IPS DF 19.7 (cell line): ENCODE results near the gene SCN2A.

ENCODE experiments used
- DNase-seq: peaks from one replicate; pipeline ENCODE4 v3.0.0-alpha.2; 2013; ENCODE audit warnings: low read depth, low spot score

The SCN2A gene

GRCh38 chr2:165239230-165239629 lies at the start of gene SCN2A:
SCN2A (plus strand) TSS chr2:165239414; CDS start chr2:165295824, 56,410 bp downstream.
- peak; percentile 5 for DNase-seq

- no peak for DNase-seq
These were observed 48.0 kb upstream of the SCN2A start for GRCh38 chr2:165191096-165191728.

- no peak for DNase-seq
These were observed 46.5 kb upstream of the SCN2A start for GRCh38 chr2:165192729-165193128.

- no peak for DNase-seq
These were observed 45.9 kb upstream of the SCN2A start for GRCh38 chr2:165193178-165193777.

- DNase-seq: no peak
These were observed 42.8 kb upstream of the SCN2A start for GRCh38 chr2:165196411-165196810.

GRCh38 chr2:165197346-165197745 lies 41.9 kb upstream of the SCN2A start:
- no peak for DNase-seq

- no peak for DNase-seq
These were observed 41.0 kb upstream of the SCN2A start for GRCh38 chr2:165198181-165198580.

- DNase-seq: no peak
These were observed 37.0 kb upstream of the SCN2A start for GRCh38 chr2:165202239-165202638.

GRCh38 chr2:165203689-165204559 lies 35.3 kb upstream of the SCN2A start, which contains the start of gene SCN3A:
SCN3A (minus strand) TSS chr2:165204050; CDS start chr2:165176394, 27,656 bp downstream.
- DNase-seq: no peak

GRCh38 chr2:165205865-165206264 lies 33.3 kb upstream of the SCN2A start:
- DNase-seq: no peak

- no peak for DNase-seq
These were observed 31.1 kb upstream of the SCN2A start for GRCh38 chr2:165208094-165208493.

- no peak for DNase-seq
These were observed 25.1 kb upstream of the SCN2A start for GRCh38 chr2:165214093-165214492.

- no peak for DNase-seq
These were observed 19.7 kb upstream of the SCN2A start for GRCh38 chr2:165219481-165219880.

- DNase-seq: no peak
These were observed 14.3 kb upstream of the SCN2A start for GRCh38 chr2:165224941-165225340.

- no peak for DNase-seq
These were observed 11.6 kb upstream of the SCN2A start for GRCh38 chr2:165227571-165227970.

GRCh38 chr2:165237056-165237455 lies 2.2 kb upstream of the SCN2A start:
- DNase-seq: no peak

- no peak for DNase-seq
These were observed 919 bp upstream of the SCN2A start for GRCh38 chr2:165238295-165238694.

GRCh38 chr2:165239856-165240515 lies 772 bp downstream of the SCN2A start:
- no peak for DNase-seq

GRCh38 chr2:165240916-165241315 lies 1.7 kb downstream of the SCN2A start:
- no peak for DNase-seq

GRCh38 chr2:165245081-165245793 lies 6.0 kb downstream of the SCN2A start:
- DNase-seq: no peak

GRCh38 chr2:165248238-165248637 lies 9.0 kb downstream of the SCN2A start:
- DNase-seq: no peak
